ENCODE measurements around the gene GLIS1. TPM values are rescaled to one million over a fixed set of nuclear protein-coding genes. Genes with fewer than 3 reads are reported as not detected.

Gene GLIS1
- total and polyA plus RNA-seq, 11 donors = 0.06 to 0.35 (median 0.13) TPM; not detected in 6

GRCh38 chr1:53730224-53730865, 8.6 kb downstream of the GLIS1 start:
- WGBS, 4 donors = 84 to 92% (median 91%) methylated on average over 12 of the region's 12 CpGs

GRCh38 chr1:53729456-53730223, 9.3 kb downstream of the GLIS1 start:
- DNase-seq (no peak), ATAC-seq (no peak)
- WGBS, 4 donors = 83 to 92% (median 87%) methylated on average over 16 of the region's 16 CpGs
- Histone ChIP-seq H3K36me3 (no peaks in the 10 kb centered on the region), H3K9me3 (no peaks in the 10 kb centered on the region), H3K27me3 (peaks cover 0 to 11% (median 0%) of the 10 kb centered on the region in 9 donors), H3K4me1 (no peaks in the 10 kb centered on the region), H3K4me3 (no peak overlapping the region), H3K27ac (no peak overlapping the region)
- no peak for TF ChIP-seq POLR2A (IDR thresholded peaks at IDR 0.05)
- intact Hi-C loops (cut with DNase I) = no loop called here

More at GRCh38 chr1:53730224-53730865, 8.6 kb downstream of the GLIS1 start:
- intact Hi-C loops (cut with DNase I) = no loop called here
- TF ChIP-seq CTCF (IDR thresholded peaks at IDR 0.05) (no peak), POLR2A (IDR thresholded peaks at IDR 0.05) (no peak)
- DNase-seq (no peak), ATAC-seq (no peak)
- no peak overlapping the region for H3K27ac ChIP-seq
- H3K9me3 ChIP-seq = no peaks in the 10 kb centered on the region
- H3K27me3 ChIP-seq = peaks cover 0 to 15% (median 0%) of the 10 kb centered on the region in 9 donors
- peaks cover 0 to 3% (median 0%) of the 10 kb centered on the region in 12 donors for H3K4me1 ChIP-seq
- H3K36me3 ChIP-seq = no peaks in the 10 kb centered on the region
- H3K4me3 ChIP-seq = no peak overlapping the region

- H3K36me3 ChIP-seq = no peaks in the 10 kb centered on the region
- TF ChIP-seq CTCF (IDR thresholded peaks at IDR 0.05) = no peak
- TF ChIP-seq POLR2A (IDR thresholded peaks at IDR 0.05) = no peak
- peaks cover 0 to 8% (median 0%) of the 10 kb centered on the region in 9 donors for H3K27me3 ChIP-seq
- 81 to 87% (median 85%) methylated on average over 17 of the region's 17 CpGs for WGBS, 4 donors
- ATAC-seq = no peak
- H3K9me3 ChIP-seq = no peaks in the 10 kb centered on the region
- H3K4me1 ChIP-seq = no peaks in the 10 kb centered on the region
- H3K27ac ChIP-seq = no peak overlapping the region
- DNase-seq = no peak
- intact Hi-C loops (cut with DNase I) = no loop called here
- H3K4me3 ChIP-seq = no peak overlapping the region
These were observed 10.1 kb downstream of the GLIS1 start for GRCh38 chr1:53728702-53729455.

- Histone ChIP-seq H3K4me3 (no peak overlapping the region), H3K27ac (no peak overlapping the region), H3K4me1 (no peaks in the 10 kb centered on the region), H3K27me3 (peaks cover 0 to 8% (median 0%) of the 10 kb centered on the region in 9 donors), H3K36me3 (no peaks in the 10 kb centered on the region), H3K9me3 (no peaks in the 10 kb centered on the region)
- ATAC-seq (no peak), DNase-seq (no peak)
- TF ChIP-seq POLR2A (IDR thresholded peaks at IDR 0.05) = no peak
- no peak for TF ChIP-seq CTCF (IDR thresholded peaks at IDR 0.05)
- WGBS, 4 donors = 70 to 76% (median 72%) methylated on average over 1 of the region's 1 CpG
- intact Hi-C loops (cut with DNase I) = no loop called here
These were observed 10.8 kb downstream of the GLIS1 start for GRCh38 chr1:53728196-53728595.

Data from heart left ventricle (tissue), 16 donors.